Activated CD4-positive, alpha-beta T cell treated with anti-CD3 and anti-CD28 coated beads, Interleukin-2, Interleukin-4, amounts not matched to agents 100 ng/mL and 50 ng/mL, durations not matched to agents 16 hours and 8 hours (primary cell): ENCODE measurements around the gene MYL10.

Experiments
- DNase-seq: peaks from one replicate; pipeline ENCODE4 v3.0.0-alpha.2; 2020; ENCODE audit warnings: low spot score

Gene MYL10

GRCh38 chr7:101595766-101596537 is 33.1 kb downstream of the MYL10 start:
- no peak for DNase-seq

GRCh38 chr7:101595246-101595645 is 33.9 kb downstream of the MYL10 start:
- no peak for DNase-seq

- no peak for DNase-seq
Observed at GRCh38 chr7:101594790-101595189, 34.3 kb downstream of the MYL10 start.

- no peak for DNase-seq
Observed at GRCh38 chr7:101593556-101593955, 35.5 kb downstream of the MYL10 start.

- no peak for DNase-seq
Observed at GRCh38 chr7:101591504-101591903, 37.6 kb downstream of the MYL10 start.

- DNase-seq: no peak
Observed at GRCh38 chr7:101590663-101591435, 38.2 kb downstream of the MYL10 start.

GRCh38 chr7:101589976-101590662 is 39.0 kb downstream of the MYL10 start:
- DNase-seq: no peak

- DNase-seq: no peak
Observed at GRCh38 chr7:101589052-101589451, 40.0 kb downstream of the MYL10 start.

GRCh38 chr7:101588131-101588935 is 40.8 kb downstream of the MYL10 start:
- DNase-seq: no peak

- DNase-seq: no peak
Observed at GRCh38 chr7:101586906-101587677, 42.0 kb downstream of the MYL10 start.

GRCh38 chr7:101586078-101586905 is 42.8 kb downstream of the MYL10 start:
- no peak for DNase-seq

GRCh38 chr7:101582971-101583370 is 46.1 kb downstream of the MYL10 start:
- DNase-seq: no peak

- no peak for DNase-seq
Observed at GRCh38 chr7:101581891-101582290, 47.2 kb downstream of the MYL10 start.

- no peak for DNase-seq
Observed at GRCh38 chr7:101580596-101580995, 48.5 kb downstream of the MYL10 start.

- DNase-seq: no peak
Observed at GRCh38 chr7:101578552-101578951, 50.5 kb downstream of the MYL10 start.

GRCh38 chr7:101576998-101577397 is 52.1 kb downstream of the MYL10 start:
- no peak for DNase-seq

- DNase-seq: no peak
Observed at GRCh38 chr7:101575721-101576120, 53.4 kb downstream of the MYL10 start.

GRCh38 chr7:101575168-101575567 is 53.9 kb downstream of the MYL10 start:
- DNase-seq: no peak

- no peak for DNase-seq
Observed at GRCh38 chr7:101572156-101572555, 56.9 kb downstream of the MYL10 start.

GRCh38 chr7:101567230-101567629 is 61.9 kb downstream of the MYL10 start:
- no peak for DNase-seq
